Right hindlimb (tissue), 1 donor: Measurements from ENCODE around the gene ARMC6.

Experiments used
- DNase-seq: peaks from one replicate; pipeline ENCODE4 v3.0.0-alpha.2; 2018

Gene ARMC6

GRCh38 chr19:19033426-19034203 lies at the start of gene ARMC6, which contains the start of gene SUGP2:
ARMC6 (plus strand) TSS chr19:19033603; CDS start chr19:19034210, 607 bp downstream.
SUGP2 (minus strand) TSS chr19:19033517; CDS start chr19:19031071, 2,446 bp downstream.
- peak; percentile 94 for DNase-seq

GRCh38 chr19:18984251-18984650 lies 49.2 kb upstream of the ARMC6 start:
- no peak for DNase-seq

GRCh38 chr19:18985257-18985656 lies 48.1 kb upstream of the ARMC6 start:
- no peak for DNase-seq

- no peak for DNase-seq
Measured at GRCh38 chr19:18987456-18987855, 45.9 kb upstream of the ARMC6 start.

- DNase-seq, result no peak
Measured at GRCh38 chr19:18989316-18989715, 44.1 kb upstream of the ARMC6 start.

GRCh38 chr19:18990128-18990708 lies 43.2 kb upstream of the ARMC6 start:
- DNase-seq, result no peak

- no peak for DNase-seq
Measured at GRCh38 chr19:18991006-18991405, 42.4 kb upstream of the ARMC6 start.

GRCh38 chr19:18991468-18991867 lies 41.9 kb upstream of the ARMC6 start:
- no peak for DNase-seq

- no peak for DNase-seq
Measured at GRCh38 chr19:18992696-18993095, 40.7 kb upstream of the ARMC6 start.

- DNase-seq, result no peak
Measured at GRCh38 chr19:18993115-18993514, 40.3 kb upstream of the ARMC6 start.

GRCh38 chr19:18995804-18996241 lies 37.6 kb upstream of the ARMC6 start:
- peak; percentile 66 for DNase-seq

- DNase-seq, result no peak
Measured at GRCh38 chr19:18996351-18996750, 37.1 kb upstream of the ARMC6 start.

GRCh38 chr19:18996796-18997394 lies 36.5 kb upstream of the ARMC6 start:
- DNase-seq, result no peak

- no peak for DNase-seq
Measured at GRCh38 chr19:18998276-18998675, 35.1 kb upstream of the ARMC6 start.

- no peak for DNase-seq
Measured at GRCh38 chr19:18999016-18999758, 34.2 kb upstream of the ARMC6 start.

GRCh38 chr19:18999896-19000620 lies 33.3 kb upstream of the ARMC6 start:
- no peak for DNase-seq

- no peak for DNase-seq
Measured at GRCh38 chr19:19004144-19004543, 29.3 kb upstream of the ARMC6 start.

GRCh38 chr19:19006213-19006612 lies 27.2 kb upstream of the ARMC6 start:
- no peak for DNase-seq

- no peak for DNase-seq
Measured at GRCh38 chr19:19009951-19010350, 23.5 kb upstream of the ARMC6 start.

- no peak for DNase-seq
Measured at GRCh38 chr19:19010551-19010950, 22.9 kb upstream of the ARMC6 start.

GRCh38 chr19:19021115-19021514 lies 12.3 kb upstream of the ARMC6 start:
- no peak for DNase-seq

- no peak for DNase-seq
Measured at GRCh38 chr19:19022380-19022961, 10.9 kb upstream of the ARMC6 start.
